K562 (cell line): ENCODE measurements around the gene ANKRD13B. TPM values are rescaled to one million over a fixed set of nuclear protein-coding genes. Genes with fewer than 3 reads are reported as not detected.

Experiments
- C11orf30 ChIP-seq: fragments of 450-650 bp; IDR thresholded peaks from 2 replicates; pipeline ENCODE4 v1.6.1; 2016; ENCODE audit warnings: low read depth, mild to moderate bottlenecking
- CTBP1 ChIP-seq: fragments of 450-650 bp; IDR thresholded peaks from 2 replicates; pipeline ENCODE4 v1.6.1; 2016; ENCODE audit warnings: borderline replicate concordance
- GATA2 ChIP-seq: sonication (generic); formaldehyde crosslinking; IDR thresholded peaks from 2 replicates; pipeline ENCODE4 v1.4.0; 2020; ENCODE audit warnings: mild to moderate bottlenecking, missing genetic modification reagents
- HNRNPK ChIP-seq: fragments of 200-400 bp; formaldehyde crosslinking; IDR thresholded peaks from one replicate; pipeline ENCODE4 v1.6.1; 2018; ENCODE audit warnings: mild to moderate bottlenecking, low read depth, low read length; ENCODE audit not compliant: poor library complexity, severe bottlenecking
- MTA1 ChIP-seq: fragments of 450-650 bp; IDR thresholded peaks from 2 replicates; pipeline ENCODE4 v1.6.1; 2017; ENCODE audit warnings: borderline replicate concordance
- POLR2AphosphoS5 ChIP-seq: IDR thresholded peaks from 2 replicates; pipeline ENCODE4 v1.6.1; 2011; ENCODE audit warnings: mild to moderate bottlenecking, low read depth, low read length, moderate library complexity; ENCODE audit not compliant: control insufficient read depth, insufficient read depth
- RBM25 ChIP-seq: fragments of 200-400 bp; formaldehyde crosslinking; IDR thresholded peaks from 2 replicates; pipeline ENCODE4 v1.6.1; 2018; ENCODE audit warnings: low read length, low read depth, moderate library complexity; ENCODE audit not compliant: severe bottlenecking
- SIN3A ChIP-seq, 2 experiments: fragments of 150-350 bp in 1 of 2; IDR thresholded peaks; 2 replicates each; pipeline ENCODE4 v1.6.1; 2011 to 2016; ENCODE audit warnings: borderline replicate concordance in 2 of 2, low read depth in 2 of 2, low read length in 2 of 2, mild to moderate bottlenecking in 2 of 2, moderate library complexity in 2 of 2; ENCODE audit not compliant: control insufficient read depth in 1 of 2
- SRSF1 ChIP-seq: fragments of 200-400 bp; formaldehyde crosslinking; IDR thresholded peaks from 2 replicates; pipeline ENCODE4 v1.6.1; 2017; ENCODE audit warnings: mild to moderate bottlenecking, low read depth, low read length, moderate library complexity
- SRSF3 ChIP-seq: fragments of 200-400 bp; formaldehyde crosslinking; IDR thresholded peaks from 2 replicates; pipeline ENCODE4 v1.6.1; 2016; ENCODE audit warnings: mild to moderate bottlenecking, low read length, moderate library complexity; ENCODE audit not compliant: insufficient read depth
- ZNF175 ChIP-seq: fragments of 200-800 bp; sonication (Bioruptor generic); IDR thresholded peaks from 2 replicates; pipeline ENCODE4 v1.6.1; 2016; ENCODE audit warnings: low read depth, mild to moderate bottlenecking, missing genetic modification characterization, missing compliant biosample characterization
- ZNF57 ChIP-seq: fragments of 450-650 bp; formaldehyde crosslinking; IDR thresholded peaks from 2 replicates; pipeline ENCODE4 v1.4.0; 2020; ENCODE audit warnings: mild to moderate bottlenecking, moderate library complexity
- polyA plus RNA-seq, 8 experiments: library from polyadenylated mRNA; depleted of rRNA in 4 of 8; stranded (reverse) in 5 of 8; unstranded in 3 of 8; fragments of >200 nt; fragmentation: Nextera tagmentation in 2 of 8; fragmentation: Illumina TruSeq in 1 of 8; extraction: Ambion mirVana in 2 of 8; extraction: Trizol in 1 of 8; gene quantifications; 2 replicates each; pipeline versions ENCODE4 v1.2.1 to v1.2.3, GENCODE V29; 2011 to 2014; ENCODE audit warnings: inconsistent platforms in 1 of 8, missing spikeins in 1 of 8
- total RNA-seq, 7 experiments: library from RNA; depleted of rRNA in 6 of 7; stranded (reverse); fragments of >200 nt in 6 of 7; fragmentation: Illumina TruSeq in 2 of 7; extraction: Trizol in 2 of 7; gene quantifications; 2 replicates each; pipeline versions ENCODE4 v1.2.1 to v1.2.3, GENCODE V29; 2011 to 2021; ENCODE audit warnings: low replicate concordance in 1 of 7
- TF ChIP-seq, protein P1 (sequence below): fragments of 250-450 bp; sonication (Bioruptor Pico); IDR thresholded peaks from 2 replicates; pipeline ENCODE4 v1.5.0; 2021; ENCODE audit warnings: mild to moderate bottlenecking, borderline replicate concordance
- TF ChIP-seq, protein P2 (sequence below): fragments of 250-450 bp; sonication (Bioruptor Pico); IDR thresholded peaks from 2 replicates; pipeline ENCODE4 v1.8.0; 2022; ENCODE audit warnings: moderate library complexity, mild to moderate bottlenecking, inconsistent platforms
- TF ChIP-seq, protein P3 (sequence below): IDR thresholded peaks from 2 replicates; pipeline ENCODE4 v1.6.1; 2012; ENCODE audit warnings: low read depth, low read length, improper control_type of control experiment, borderline replicate concordance
- TF ChIP-seq, protein P4 (sequence below): fragments of 450-650 bp; IDR thresholded peaks from 2 replicates; pipeline ENCODE4 v1.6.1; 2016; ENCODE audit warnings: mild to moderate bottlenecking

Gene ANKRD13B
- total and polyA plus RNA-seq, 9 of the 15 experiments (the other 6 are each of a cell fraction or from before 2014, with no cell fraction given) = 0.15 to 28.1 (median 4.6) TPM

DNA sequence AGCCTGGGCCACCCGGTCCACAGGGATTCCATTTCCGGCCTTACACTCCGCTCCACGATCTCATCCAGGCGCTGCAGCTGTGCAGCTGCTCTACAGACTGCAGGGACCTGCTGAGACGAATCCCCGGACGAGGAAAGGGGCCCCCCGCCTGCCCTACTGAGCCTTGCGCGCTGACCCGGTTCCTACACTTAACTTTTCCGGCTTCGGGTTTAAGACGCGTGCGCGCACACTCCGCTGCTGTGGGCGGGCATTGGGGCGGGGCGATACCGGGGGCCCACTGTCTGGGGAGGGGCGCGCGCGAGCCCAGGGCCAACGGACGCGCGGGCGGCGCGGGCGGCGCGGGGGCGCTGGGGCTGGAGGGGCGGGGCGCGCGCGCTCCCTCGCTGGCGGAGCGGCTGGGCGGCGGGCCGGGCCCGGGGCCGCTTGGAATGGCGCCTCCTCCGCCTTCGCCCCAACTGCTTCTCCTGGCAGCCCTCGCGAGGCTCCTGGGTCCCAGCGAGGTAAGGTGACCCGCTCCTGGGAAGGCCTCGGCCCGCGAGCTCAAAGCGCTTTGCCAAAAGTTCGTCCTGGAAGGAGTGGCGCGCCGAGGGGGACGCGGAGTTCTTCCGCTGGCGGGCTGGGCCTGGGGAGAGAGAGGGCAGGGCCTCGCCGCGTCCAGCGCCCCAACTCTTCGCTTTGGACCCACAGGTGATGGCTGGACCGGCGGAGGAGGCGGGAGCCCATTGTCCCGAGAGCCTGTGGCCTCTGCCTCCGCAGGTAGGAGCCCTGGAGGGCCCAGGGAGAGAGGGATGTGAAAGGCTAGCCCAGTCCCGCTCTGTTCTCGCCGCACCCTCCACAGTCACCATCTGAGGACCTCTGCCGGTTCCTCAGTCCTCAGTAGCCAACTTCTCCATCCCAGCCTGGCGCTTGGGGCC lies 24.3 kb upstream of the ANKRD13B start, which contains the start of gene TP53I13 (continued):
- TF ChIP-seq, protein P1, sequence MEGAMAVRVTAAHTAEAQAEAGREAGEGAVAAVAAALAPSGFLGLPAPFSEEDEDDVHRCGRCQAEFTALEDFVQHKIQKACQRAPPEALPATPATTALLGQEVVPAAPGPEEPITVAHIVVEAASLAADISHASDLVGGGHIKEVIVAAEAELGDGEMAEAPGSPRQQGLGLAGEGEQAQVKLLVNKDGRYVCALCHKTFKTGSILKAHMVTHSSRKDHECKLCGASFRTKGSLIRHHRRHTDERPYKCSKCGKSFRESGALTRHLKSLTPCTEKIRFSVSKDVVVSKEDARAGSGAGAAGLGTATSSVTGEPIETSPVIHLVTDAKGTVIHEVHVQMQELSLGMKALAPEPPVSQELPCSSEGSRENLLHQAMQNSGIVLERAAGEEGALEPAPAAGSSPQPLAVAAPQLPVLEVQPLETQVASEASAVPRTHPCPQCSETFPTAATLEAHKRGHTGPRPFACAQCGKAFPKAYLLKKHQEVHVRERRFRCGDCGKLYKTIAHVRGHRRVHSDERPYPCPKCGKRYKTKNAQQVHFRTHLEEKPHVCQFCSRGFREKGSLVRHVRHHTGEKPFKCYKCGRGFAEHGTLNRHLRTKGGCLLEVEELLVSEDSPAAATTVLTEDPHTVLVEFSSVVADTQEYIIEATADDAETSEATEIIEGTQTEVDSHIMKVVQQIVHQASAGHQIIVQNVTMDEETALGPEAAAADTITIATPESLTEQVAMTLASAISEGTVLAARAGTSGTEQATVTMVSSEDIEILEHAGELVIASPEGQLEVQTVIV (CRISPR knock-in tag) = no peak
- TF ChIP-seq MTA1 (no peak), ZNF57 (no peak), C11orf30 (no peak), SRSF1 (no peak), HNRNPK (no peak), RBM25 (no peak), SRSF3 (no peak), CTBP1 (peak; percentile 70; the same call in 1 of the 2 replicates), GATA2 (no peak), SIN3A (IDR thresholded peaks at IDR 0.05; ENCODE audit: borderline replicate concordance in 2 of 2, control insufficient read depth in 1 of 2, low read depth in 2 of 2, low read length in 2 of 2) (peak; percentile 7 to 39; a peak in 1 of 4 replicates), POLR2AphosphoS5 (0 out of 2 replicates have a peak, but pooled peaks have one; percentile 42), ZNF175 (CRISPR knock-in tag) (no peak)
- TF ChIP-seq, protein P2, sequence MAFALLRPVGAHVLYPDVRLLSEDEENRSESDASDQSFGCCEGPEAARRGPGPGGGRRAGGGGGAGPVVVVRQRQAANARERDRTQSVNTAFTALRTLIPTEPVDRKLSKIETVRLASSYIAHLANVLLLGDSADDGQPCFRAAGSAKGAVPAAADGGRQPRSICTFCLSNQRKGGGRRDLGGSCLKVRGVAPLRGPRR (CRISPR knock-in tag) = no peak
- TF ChIP-seq, protein P3, sequence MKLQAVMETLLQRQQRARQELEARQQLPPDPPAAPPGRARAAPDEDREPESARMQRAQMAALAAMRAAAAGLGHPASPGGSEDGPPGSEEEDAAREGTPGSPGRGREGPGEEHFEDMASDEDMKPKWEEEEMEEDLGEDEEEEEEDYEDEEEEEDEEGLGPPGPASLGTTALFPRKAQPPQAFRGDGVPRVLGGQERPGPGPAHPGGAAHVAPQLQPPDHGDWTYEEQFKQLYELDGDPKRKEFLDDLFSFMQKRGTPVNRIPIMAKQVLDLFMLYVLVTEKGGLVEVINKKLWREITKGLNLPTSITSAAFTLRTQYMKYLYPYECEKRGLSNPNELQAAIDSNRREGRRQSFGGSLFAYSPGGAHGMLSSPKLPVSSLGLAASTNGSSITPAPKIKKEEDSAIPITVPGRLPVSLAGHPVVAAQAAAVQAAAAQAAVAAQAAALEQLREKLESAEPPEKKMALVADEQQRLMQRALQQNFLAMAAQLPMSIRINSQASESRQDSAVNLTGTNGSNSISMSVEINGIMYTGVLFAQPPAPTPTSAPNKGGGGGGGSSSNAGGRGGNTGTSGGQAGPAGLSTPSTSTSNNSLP = no peak
- TF ChIP-seq, protein P4, sequence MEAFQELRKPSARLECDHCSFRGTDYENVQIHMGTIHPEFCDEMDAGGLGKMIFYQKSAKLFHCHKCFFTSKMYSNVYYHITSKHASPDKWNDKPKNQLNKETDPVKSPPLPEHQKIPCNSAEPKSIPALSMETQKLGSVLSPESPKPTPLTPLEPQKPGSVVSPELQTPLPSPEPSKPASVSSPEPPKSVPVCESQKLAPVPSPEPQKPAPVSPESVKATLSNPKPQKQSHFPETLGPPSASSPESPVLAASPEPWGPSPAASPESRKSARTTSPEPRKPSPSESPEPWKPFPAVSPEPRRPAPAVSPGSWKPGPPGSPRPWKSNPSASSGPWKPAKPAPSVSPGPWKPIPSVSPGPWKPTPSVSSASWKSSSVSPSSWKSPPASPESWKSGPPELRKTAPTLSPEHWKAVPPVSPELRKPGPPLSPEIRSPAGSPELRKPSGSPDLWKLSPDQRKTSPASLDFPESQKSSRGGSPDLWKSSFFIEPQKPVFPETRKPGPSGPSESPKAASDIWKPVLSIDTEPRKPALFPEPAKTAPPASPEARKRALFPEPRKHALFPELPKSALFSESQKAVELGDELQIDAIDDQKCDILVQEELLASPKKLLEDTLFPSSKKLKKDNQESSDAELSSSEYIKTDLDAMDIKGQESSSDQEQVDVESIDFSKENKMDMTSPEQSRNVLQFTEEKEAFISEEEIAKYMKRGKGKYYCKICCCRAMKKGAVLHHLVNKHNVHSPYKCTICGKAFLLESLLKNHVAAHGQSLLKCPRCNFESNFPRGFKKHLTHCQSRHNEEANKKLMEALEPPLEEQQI = no peak
